ENCODE measurements around the gene GALNT2. TPM values are rescaled to one million over a fixed set of nuclear protein-coding genes. Genes with fewer than 3 reads are reported as not detected.

The GALNT2 gene
- total and polyA plus RNA-seq, 2 of the 13 experiments (the other 11 are each of a cell fraction or from before 2014, with no cell fraction given), result 39.3 to 39.6 TPM

DNA sequence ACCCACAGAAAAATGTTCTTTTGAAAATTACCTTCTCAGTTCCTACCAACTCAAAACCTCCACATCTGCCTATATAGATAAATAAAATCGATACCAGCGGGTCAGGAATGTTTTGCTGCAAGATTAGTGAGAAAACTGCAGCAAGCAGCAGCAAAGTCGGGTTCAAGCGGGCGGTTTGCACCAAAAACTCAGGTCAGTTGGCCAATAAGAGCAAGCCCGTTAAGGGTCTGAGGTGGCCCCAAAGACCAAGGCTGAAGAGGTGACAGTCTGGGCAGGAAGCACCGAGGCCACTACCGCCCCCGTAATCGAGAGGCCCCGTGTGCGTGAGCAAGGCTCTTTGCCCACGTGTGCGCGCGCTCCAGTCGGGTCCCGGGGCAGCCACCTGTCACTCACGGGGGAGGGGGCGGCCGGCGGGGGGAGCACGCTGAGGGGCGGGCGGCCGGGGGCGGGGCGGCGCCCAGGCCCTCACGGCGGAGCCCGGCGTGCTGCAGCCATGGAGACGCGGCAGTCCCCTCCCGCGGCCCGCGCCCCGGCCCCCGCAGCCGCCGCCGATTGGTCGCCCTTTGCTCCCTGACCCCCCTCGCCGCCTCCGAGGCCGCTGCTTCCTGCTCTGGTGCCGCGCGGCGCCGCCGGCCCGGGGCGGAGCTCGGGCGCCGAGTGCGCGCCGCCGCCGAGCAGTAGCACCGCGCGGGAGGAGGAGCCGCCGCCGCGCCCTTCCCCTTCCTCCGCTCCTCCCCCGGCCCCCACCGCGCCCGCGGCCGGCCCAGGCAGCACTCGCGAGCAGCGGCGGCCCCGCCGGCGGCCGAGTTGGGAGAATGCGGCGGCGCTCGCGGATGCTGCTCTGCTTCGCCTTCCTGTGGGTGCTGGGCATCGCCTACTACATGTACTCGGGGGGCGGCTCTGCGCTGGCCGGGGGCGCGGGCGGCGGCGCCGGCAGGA, at the start of gene GALNT2 (continued):
- TF ChIP-seq, protein P1, sequence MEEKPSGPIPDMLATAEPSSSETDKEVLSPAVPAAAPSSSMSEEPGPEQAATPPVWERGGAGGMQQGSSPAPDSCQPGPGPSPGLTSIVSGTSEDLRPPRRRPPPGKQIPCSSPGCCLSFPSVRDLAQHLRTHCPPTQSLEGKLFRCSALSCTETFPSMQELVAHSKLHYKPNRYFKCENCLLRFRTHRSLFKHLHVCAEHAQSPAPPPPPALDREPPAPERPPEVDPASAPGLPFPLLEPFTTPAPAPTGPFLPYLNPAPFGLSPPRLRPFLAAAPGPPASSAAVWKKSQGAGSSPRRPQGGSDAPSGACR (CRISPR knock-in tag; IDR thresholded peaks at IDR 0.05), result no peak
- TF ChIP-seq ZNF143 (CRISPR knock-in tag; IDR thresholded peaks at IDR 0.05) (no peak), KLF11 (CRISPR knock-in tag; IDR thresholded peaks at IDR 0.05) (no peak), ZNF619 (CRISPR knock-in tag; IDR thresholded peaks at IDR 0.05) (no peak), NKX3-1 (CRISPR knock-in tag; IDR thresholded peaks at IDR 0.05) (no peak), NFYB (CRISPR knock-in tag; IDR thresholded peaks at IDR 0.05) (peak; percentile 68), ZNF383 (CRISPR knock-in tag; IDR thresholded peaks at IDR 0.05; ENCODE audit: borderline replicate concordance) (no peak), MED1 (CRISPR knock-in tag; IDR thresholded peaks at IDR 0.05) (no peak), MYC (CRISPR knock-in tag; IDR thresholded peaks at IDR 0.05; ENCODE audit: borderline replicate concordance) (peak; percentile 80), ZNF841 (CRISPR knock-in tag; IDR thresholded peaks at IDR 0.05; ENCODE audit: borderline replicate concordance) (no peak)
- TF ChIP-seq, protein P2, sequence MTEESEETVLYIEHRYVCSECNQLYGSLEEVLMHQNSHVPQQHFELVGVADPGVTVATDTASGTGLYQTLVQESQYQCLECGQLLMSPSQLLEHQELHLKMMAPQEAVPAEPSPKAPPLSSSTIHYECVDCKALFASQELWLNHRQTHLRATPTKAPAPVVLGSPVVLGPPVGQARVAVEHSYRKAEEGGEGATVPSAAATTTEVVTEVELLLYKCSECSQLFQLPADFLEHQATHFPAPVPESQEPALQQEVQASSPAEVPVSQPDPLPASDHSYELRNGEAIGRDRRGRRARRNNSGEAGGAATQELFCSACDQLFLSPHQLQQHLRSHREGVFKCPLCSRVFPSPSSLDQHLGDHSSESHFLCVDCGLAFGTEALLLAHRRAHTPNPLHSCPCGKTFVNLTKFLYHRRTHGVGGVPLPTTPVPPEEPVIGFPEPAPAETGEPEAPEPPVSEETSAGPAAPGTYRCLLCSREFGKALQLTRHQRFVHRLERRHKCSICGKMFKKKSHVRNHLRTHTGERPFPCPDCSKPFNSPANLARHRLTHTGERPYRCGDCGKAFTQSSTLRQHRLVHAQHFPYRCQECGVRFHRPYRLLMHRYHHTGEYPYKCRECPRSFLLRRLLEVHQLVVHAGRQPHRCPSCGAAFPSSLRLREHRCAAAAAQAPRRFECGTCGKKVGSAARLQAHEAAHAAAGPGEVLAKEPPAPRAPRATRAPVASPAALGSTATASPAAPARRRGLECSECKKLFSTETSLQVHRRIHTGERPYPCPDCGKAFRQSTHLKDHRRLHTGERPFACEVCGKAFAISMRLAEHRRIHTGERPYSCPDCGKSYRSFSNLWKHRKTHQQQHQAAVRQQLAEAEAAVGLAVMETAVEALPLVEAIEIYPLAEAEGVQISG (CRISPR knock-in tag; IDR thresholded peaks at IDR 0.05), result 0 out of 2 replicates have a peak, but pooled peaks have one; percentile 50
- TF ChIP-seq, protein P3, sequence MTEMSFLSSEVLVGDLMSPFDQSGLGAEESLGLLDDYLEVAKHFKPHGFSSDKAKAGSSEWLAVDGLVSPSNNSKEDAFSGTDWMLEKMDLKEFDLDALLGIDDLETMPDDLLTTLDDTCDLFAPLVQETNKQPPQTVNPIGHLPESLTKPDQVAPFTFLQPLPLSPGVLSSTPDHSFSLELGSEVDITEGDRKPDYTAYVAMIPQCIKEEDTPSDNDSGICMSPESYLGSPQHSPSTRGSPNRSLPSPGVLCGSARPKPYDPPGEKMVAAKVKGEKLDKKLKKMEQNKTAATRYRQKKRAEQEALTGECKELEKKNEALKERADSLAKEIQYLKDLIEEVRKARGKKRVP (CRISPR knock-in tag; IDR thresholded peaks at IDR 0.05), result no peak; a peak in 1 of 4 replicates
- TF ChIP-seq, protein P4, sequence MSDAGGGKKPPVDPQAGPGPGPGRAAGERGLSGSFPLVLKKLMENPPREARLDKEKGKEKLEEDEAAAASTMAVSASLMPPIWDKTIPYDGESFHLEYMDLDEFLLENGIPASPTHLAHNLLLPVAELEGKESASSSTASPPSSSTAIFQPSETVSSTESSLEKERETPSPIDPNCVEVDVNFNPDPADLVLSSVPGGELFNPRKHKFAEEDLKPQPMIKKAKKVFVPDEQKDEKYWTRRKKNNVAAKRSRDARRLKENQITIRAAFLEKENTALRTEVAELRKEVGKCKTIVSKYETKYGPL (CRISPR knock-in tag; IDR thresholded peaks at IDR 0.05), result no peak
- TF ChIP-seq, protein P5, sequence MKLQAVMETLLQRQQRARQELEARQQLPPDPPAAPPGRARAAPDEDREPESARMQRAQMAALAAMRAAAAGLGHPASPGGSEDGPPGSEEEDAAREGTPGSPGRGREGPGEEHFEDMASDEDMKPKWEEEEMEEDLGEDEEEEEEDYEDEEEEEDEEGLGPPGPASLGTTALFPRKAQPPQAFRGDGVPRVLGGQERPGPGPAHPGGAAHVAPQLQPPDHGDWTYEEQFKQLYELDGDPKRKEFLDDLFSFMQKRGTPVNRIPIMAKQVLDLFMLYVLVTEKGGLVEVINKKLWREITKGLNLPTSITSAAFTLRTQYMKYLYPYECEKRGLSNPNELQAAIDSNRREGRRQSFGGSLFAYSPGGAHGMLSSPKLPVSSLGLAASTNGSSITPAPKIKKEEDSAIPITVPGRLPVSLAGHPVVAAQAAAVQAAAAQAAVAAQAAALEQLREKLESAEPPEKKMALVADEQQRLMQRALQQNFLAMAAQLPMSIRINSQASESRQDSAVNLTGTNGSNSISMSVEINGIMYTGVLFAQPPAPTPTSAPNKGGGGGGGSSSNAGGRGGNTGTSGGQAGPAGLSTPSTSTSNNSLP (IDR thresholded peaks at IDR 0.05; ENCODE audit: low read depth, low read length), result no peak; the same call in 1 of the 2 replicates
- TF ChIP-seq, protein P6, sequence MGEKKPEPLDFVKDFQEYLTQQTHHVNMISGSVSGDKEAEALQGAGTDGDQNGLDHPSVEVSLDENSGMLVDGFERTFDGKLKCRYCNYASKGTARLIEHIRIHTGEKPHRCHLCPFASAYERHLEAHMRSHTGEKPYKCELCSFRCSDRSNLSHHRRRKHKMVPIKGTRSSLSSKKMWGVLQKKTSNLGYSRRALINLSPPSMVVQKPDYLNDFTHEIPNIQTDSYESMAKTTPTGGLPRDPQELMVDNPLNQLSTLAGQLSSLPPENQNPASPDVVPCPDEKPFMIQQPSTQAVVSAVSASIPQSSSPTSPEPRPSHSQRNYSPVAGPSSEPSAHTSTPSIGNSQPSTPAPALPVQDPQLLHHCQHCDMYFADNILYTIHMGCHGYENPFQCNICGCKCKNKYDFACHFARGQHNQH (CRISPR knock-in tag; IDR thresholded peaks at IDR 0.05), result no peak; the same call in 1 of the 2 replicates

Measured in HepG2 (cell line).